NCI-H146 (cell line): ENCODE results near the gene TCIRG1.
A peak's percentile ranks its signal among the peaks of the same experiment; 100 is the strongest.

Experiments
- DNase-seq: peaks from one replicate; lab custom pipeline; 2025; lab: John Stamatoyannopoulos, UW

The TCIRG1 gene

DNA sequence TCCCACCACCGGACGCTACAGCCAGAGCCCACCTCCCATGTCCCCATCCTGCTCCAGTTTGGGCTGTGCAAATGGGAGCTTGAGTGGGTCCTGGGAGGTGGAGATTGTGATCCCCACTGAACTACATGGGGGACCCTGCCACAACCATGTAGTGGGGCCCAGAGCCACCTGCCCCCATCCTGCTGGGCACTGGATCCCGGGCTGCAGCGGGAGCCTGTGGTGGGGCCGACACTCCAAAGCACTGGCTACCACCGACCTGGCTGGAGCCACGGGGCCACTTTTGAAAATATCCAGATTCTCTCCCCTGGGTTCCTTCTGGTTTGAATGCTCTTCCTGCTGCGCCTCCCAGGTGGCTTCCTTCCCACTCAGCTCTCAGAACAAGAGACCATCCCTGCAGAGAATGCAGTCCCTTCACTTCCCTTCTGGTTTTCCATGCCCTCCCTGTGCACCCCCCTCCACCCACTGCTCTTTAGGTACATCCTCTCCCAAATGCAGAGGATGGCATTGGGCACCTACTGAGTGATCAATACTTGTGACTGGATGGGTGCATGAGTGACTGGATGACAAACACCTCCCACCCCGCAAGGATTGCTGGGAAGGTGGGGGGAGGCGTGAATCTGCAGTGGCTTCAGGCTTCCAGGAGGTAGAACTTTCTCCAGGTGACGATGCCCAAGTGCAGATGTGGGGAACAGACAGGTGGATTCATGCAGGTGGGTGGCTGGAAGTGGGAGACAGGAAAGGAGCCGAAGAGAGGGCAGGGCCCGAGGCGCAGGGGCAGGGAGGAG, 34.1 kb upstream of the TCIRG1 start:
- peak; percentile 82 for DNase-seq

DNA sequence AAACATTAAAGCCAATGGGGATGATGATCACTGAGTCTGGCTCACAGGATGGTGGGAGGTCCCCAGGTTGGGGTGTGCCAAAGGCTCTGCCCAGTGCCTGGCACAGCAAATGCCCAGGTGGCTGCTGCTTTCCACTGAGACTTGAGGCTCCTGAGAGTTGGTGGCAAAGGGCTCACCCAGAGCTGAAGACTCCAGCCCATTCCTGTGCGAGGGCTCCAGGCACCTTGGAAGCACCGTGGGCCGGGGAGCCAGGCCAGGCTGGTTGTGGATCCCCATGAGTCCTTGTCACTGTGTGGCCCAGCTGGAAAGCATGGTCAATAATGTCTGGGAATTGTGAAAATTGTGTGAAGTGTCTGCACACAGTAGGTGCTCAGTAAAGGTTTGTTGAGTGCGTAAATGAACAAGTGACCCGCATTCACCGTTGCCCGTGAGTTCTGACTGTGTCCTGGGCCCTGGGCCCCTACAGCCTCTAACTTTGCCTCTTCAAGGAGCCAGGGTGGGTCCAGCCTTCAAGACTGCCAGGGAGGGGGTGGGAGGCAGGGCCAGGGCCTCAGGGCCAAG, 32.1 kb upstream of the TCIRG1 start:
- no peak for DNase-seq

DNA sequence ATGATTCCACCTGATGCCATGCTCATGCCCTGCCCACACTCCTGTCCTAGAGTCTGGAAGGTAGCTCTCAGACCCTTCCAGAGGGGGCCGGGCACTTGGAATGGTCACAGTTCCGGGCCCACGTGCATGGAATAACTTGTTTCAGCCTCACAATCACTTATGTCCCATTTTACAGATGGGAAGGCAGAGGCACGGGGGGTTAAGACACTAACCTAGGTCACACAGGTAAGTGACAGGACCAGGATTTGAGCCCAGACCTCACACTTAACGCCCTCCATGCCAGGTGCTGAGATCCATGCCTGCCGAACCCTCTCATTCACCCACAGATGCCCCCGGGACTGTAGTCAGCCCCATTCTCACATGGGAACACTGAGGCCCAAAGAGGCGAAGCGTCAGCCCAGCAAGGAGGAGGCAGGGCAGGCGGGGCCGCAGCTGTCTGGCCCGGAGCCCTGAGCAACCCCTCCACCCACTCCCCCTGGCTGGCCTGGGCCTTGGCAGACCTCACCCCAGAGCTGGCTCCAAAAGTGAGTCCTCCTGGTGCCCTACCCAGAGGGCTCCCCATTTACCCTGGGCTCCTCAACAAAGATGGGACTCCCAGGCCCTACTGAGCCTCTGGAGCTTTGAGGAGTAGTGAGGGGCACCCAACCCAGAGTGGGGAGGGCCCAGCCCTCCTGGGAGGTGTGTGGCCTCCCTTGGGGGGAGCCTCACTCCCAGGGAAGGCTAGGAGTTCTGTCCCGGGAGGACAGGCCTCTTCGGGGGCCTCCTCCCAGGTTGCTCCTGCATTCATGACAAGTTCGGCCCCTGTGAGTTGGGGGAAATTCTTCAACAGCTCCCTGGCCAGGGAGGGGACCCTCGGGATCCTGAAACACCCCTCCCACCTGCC, 31.1 kb upstream of the TCIRG1 start:
- DNase-seq, result no peak

DNA sequence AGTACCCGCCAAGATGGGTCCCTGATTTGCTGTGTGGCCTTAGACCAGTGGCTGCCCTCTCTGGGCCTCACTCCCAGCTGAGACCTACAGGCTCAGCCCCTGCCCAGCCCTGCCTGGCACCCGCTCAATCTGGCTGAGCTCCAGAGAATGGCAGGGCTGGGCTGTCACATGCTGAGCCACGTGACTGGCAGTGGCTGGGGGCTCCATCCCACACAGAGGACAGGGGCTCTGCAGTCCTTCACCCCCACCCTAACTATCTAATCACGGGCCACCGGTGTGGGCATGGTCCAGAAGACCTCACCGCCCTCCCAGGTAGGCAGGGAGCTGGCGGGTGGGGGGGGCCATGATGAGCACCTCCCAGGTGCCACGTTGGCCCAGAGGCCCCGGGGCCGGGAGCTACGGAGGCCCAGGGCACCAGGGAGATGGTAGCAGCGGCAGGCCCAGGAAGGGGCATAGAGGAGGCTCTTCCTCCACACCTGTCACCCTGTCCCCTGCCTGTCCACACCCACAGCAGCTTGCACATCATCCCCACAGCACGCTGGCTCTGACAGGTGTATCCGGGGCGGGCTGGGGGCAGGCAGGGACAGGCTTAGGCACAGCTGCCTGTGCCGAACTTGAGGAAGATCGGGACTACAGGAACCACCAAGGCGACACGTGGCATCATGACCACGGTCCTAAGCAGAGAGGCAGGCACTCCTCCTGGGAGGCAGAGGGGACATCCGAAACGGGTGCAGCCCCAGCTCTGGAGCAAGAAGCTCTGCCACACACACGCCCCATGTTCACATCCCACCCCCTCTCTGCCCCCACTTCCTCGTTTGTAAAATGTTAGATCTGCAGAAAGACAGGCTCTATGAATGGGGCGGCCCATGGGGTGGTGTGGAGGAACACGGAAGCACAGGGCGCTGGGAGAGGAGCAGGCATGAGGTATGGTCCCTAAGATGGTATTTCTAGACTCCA, 30.2 kb upstream of the TCIRG1 start:
- DNase-seq, result peak; percentile 56

DNA sequence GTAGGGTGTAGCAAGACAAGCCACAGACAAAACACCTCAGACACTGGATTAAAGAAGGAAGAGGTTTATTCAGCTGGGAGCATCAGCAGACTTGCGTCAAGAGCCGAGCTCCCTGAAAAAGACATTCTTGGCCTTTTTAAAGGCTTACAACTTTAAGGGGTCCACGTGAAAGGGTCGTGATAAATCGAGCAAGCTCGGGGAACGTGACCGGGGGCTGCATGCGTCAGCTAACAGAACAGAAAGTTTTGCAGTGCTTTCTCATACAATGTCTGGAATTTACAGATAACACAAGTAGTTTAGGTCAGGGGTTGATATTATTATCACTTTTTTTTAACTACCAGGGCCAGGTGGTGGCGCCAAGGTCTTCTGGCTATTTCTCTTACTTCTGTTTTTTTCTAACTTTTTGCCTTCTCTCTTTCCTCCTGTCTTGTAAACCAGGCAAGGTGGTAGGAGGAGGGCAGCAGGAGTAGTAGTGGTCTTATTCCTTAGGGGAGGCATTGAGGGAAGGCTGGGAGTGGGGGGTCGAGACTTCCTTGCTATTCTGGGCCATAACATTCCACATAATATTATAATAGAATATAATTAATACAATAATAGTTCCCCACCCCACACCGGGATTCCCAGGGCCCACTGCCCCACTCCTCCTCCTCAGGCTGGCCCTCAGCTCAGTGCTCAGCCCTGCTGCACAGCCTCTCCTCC, 29.3 kb upstream of the TCIRG1 start:
- no peak for DNase-seq

DNA sequence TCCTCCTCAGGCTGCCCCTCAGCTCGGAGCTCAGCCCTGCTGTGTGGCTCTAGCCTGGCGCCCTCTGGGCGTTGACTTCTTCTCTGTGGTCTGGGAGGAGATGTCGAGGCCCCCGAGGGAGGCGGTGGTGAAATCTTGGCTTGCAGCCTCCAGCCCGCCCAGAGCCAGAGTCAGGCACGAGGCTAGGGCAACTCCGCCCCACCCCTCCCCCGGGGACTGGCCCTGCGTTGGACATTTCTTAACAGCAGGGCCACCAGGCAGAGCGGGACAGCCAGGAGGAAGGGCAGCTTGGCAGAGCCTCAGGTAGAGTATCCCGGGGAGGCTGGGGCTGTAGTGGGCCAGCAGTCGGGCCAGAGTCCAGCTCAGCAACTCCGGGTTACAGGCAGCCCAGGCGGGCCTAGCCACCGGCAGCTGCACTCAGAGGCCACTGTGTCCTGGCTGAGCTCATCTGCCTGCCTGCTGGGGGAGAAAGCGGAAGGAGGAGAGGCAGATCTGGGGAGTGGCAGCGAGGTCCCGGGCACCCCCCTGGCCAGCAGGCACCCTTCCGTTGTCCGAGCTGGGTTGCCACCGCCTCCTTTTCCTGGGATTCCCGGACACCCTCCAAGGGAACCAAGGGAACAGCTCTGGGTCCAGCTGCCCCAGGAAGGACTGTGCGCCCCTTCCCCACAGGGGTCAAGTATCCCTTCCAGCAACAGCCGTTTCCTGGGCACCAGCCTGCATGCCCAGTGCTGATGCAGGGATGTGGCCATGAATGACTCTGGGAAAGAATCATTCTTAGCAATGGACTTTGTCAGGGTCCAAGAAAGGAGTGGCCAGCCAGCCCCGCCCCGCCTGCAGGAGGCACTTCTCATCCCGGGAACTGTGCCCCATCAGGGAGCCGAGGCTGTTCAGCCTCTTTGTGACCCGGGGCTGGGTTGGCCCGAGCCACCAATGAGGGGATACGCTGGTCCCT, 28.5 kb upstream of the TCIRG1 start, which contains the start of gene ALDH3B1:
TSS of gene ALDH3B1 (plus strand) at position 238 of the 952 bp plus-strand sequence. CDS start 4,971 bp downstream, outside the sequence.
- no peak for DNase-seq

DNA sequence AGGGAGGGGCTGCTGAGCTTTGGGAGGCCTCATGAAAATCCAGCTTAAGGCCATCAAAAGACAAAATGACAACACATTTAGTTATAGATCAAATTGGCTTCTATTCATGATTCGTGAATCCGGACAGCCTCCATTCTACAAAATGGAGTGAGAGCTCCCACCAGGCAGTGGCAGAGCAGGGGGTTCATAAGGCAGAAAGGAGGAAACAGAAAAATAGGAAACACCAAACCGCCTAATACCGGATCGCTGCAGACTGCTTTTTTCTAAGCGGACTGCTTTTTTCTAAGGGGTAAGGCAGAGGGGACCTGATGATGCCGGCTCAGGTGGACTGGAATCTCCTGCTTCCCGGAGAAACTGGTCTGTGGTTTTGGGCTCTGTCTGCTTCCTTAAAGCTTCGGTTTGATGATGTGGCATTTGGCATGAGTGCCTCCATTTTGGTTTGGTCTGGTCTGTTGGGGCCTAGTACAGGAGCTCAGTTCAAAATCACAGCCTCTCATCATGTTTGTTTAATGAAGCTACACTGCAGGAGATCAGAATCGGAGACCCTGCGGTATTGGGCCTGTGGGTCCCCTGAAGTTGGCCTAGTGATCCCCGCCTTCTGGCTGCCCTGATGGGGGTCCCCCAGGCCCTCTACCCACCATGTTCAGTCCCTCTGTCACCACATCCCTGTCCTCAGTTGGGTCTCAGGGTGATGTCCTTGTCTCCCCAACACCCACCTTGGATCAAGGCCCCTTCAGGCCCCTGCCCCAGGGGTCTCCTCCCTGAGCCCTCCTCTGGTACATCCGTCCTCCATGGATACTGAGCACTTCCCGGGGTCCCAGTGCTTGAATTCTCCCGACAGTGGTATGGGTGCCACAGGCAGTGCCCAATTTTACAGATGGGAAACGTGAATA, 27.5 kb upstream of the TCIRG1 start:
- no peak for DNase-seq

DNA sequence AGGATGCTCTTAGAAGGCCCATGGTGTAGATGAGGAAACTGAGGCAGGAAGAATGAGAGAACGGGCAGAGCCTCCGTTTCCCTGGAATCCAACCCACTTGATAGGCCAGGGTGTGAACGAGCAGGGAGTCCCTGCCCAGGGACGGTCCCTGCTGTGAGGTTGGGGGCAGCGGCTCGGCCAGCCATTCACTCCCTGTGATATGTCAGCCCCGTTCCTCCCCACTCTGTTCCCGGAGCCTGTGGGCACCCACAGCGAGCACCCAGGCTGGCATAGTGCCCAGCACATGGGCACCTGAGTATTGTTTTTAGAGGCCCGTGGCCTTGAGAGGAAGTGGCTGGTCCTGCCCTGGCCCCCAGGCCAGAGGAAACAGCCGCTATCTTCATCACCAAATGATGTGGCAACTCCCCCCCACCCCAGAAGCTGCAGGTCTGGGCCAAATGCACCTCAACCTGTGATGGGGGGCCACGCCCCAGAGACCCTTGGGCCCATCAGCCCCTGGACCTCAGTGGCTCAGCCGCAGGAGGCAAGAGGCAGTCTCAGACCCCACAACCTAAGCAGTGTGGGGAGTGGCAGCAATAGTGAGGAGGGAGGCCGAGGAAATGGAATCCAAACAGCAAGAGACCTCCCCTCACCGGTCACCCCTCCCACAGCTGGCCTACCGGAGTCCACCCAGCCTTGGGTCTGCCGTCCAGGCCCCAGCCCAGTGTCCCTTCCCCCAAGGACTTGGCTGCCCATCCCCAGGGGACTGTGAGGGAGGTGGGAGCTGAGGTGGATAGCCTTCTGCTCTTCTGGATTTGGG, 26.6 kb upstream of the TCIRG1 start:
- no peak for DNase-seq

DNA sequence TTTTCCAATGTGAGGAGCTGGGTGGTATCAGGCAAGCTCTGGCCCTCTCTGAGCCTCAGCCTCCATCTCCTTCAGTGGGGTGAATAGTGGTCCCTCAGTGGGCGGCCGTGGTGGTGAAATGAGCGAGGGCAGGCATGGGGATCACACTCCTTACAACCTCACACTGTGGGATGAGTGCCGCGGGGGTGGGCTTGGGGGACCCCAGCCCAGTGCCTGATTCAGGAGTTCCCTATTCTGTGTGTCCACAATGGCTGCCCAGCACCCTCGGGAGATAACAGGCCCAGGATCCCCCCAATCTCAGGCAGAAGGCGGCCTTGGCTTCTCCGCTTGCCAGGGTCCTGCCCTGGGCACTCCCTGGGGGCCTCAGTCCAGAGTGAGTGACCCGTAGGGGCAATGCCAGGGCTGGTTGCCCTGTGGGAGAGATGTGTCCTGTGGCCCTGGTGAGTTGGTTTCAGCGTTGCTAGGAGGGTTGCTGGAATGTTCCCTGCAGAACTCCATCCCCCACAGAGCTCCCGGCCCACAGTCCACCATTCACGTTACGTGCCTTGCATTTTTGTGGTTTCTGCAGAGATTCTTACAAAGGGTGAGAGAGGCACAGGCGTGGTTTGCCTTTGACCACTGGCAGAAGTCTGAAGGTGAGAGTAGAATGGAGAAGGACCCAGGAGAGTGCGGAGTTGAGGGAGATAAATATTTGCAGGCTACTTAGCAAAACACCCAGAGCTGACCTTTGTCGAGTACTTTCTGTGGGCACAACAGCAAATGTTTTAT, 25.8 kb upstream of the TCIRG1 start:
- no peak for DNase-seq

DNA sequence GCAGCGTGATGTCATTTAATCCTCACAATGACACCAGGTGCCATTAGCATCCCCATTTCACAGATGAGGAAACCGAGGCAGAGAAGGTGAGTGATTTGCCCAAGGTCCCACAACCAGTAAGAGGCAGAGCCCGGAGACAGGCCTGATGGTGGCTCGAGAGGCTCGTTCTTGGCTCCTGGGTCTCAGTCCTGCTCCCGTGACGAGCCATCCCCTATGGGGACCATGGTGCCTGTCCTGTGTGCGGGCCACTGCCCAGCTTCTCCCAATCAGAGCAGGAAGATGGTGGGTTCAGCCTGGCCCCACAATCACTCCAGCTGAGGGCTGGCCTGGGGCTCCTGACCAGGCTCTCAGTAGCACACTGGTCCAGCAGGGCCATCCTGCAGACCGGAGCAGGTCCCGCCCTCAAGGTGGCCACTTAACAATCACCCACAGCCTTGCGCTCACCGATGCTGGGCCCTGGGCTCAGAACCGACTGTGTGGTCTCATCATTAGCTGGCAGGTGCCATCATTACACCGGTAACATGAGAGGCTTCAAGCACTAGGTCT, 25.1 kb upstream of the TCIRG1 start:
- DNase-seq, result no peak

DNA sequence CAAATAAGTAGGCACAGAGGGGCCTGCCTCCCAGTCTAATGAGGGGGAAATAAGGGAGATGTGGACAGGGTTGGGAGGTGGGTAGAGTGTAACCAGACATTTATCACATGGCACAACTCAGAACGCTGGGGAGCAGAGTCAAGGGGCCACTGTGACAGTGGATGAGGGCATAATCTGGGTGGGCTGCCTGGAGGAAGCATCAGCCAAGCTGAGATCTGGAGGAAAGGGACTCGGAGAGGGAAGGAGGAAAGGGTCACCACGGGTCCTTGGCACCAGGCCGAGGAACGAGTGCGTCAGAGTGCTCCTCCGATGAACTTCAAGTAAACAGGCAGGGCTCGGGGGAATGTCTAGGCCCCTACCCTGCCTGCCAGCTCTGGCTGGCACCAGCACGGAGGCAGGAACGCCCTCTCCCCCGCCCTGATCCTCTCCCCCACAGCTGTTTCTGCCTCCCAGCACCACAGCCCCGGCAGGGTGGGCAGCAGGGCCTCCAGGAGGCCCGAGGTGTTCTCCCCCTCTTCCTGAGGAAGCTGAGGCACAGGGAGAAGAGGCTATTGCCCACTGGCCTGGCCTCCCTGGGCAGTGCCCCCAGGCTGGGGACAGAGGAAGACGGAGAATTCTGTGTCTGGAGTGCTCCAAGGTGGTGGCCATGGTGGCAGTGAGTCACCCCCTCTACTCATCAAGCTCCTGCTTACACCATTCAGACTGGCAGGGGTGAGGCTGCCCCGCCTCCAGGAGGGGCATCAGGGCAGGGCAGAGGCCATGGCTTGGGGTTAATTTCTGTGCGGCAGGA, 24.5 kb upstream of the TCIRG1 start:
- DNase-seq, result no peak

DNA sequence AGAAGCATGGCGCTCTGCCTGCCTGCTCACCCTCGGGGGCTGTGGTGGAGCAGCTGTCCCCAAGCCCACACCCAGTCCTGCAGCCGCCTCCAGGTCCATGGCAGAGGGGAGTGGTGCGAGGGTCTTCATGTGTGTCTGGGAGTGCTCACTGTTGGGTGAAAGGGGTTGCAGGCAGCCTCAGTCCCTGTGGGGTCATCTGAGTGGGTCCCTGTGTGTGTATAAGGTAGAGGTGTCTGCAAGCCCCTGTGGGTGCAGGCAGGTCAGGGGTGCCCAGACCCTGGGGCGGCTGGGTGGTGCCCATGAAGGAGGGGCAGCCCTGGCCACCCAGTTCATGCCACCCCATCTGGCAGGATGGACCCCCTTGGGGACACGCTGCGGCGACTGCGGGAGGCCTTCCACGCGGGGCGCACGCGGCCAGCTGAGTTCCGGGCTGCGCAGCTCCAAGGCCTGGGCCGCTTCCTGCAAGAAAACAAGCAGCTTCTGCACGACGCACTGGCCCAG, 23.8 kb upstream of the TCIRG1 start:
- no peak for DNase-seq

DNA sequence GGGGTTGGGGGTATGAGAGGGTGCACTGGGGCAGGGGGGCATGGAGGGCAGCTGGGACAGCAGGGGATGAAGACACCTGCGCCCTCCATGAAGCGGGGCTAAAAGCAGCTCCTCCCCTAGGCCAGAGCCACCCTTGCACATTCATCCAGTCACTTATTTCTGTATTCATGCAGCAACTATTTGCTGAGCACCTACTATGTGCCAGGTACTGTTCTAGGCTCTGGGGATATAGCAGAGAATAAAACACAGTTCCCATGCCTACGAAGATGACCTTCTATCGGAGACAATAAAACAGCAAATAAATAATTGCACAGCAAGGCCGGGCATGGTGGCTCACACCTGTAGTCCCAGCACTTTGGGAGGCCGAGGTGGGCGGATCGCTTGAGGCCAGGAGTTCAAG, 23.4 kb upstream of the TCIRG1 start:
- no peak for DNase-seq

DNA sequence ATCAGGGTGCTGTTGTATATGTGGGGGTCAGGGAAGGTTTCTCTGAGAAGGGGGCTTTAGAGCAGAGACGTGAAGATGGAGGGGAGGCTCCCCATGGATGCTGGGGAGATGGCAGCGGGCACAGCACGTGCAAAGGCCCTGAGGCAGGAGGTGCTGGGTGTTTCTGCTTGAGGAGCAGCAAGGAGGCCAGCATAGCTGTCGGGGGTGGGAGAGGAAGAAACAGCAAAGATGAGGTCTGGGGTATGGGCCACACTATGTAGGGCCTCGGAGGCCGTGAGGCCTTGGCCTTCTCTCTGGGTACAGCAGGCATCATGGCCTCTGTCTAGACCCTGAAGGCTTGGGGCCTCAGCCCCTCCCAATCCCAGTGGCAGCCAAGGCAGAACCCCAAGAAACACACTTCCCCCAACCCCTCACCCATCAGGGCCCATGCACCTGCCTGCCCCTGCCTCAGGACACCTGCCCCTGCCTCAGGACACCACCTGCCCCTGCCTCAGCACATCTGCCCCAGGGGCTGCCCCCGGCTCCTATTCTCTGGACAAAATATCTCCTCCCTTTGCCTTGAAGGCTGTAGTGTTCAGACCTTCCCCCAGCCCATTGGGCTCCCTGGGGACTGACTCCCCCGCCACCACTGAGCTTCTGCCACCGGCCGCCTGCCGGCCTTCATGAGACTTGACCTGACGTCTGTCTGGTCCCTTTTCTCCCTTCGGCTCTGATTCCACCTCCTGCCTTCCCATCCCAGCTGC, 22.5 kb upstream of the TCIRG1 start:
- DNase-seq, result peak; percentile 42
